Measurements from ENCODE around the gene GID8. TPM values are rescaled to one million over a fixed set of nuclear protein-coding genes. Genes with fewer than 3 reads are reported as not detected.

The GID8 gene
- total and polyA plus RNA-seq, 2 of the 13 experiments (the other 11 are each of a cell fraction or from before 2014, with no cell fraction given): 39.6 to 59.8 TPM

- TF ChIP-seq ZNF850 (CRISPR knock-in tag; conservative IDR thresholded peaks at IDR 0.05): 0 out of 2 replicates have a peak, but pooled peaks have one; percentile 53
- TF ChIP-seq PHF5A (CRISPR knock-in tag; IDR thresholded peaks at IDR 0.05; ENCODE audit: low read depth, unreplicated experiment): peak; percentile 98
- TF ChIP-seq SATB2 (CRISPR knock-in tag; IDR thresholded peaks at IDR 0.05): 0 out of 2 replicates have a peak, but pooled peaks have one; percentile 83
- no peak; the same call in 1 of the 2 replicates for TF ChIP-seq ZFP36L2 (CRISPR knock-in tag; IDR thresholded peaks at IDR 0.05)
- peak; percentile 99 for TF ChIP-seq ZBTB37 (CRISPR knock-in tag; IDR thresholded peaks at IDR 0.05)
- TF ChIP-seq NFAT5 (CRISPR knock-in tag; IDR thresholded peaks at IDR 0.05): 0 out of 2 replicates have a peak, but pooled peaks have one; percentile 21
- peak; percentile 100 for TF ChIP-seq FOXA3 (CRISPR knock-in tag; IDR thresholded peaks at IDR 0.05)
- peak; percentile 86; the same call in 1 of the 2 replicates for TF ChIP-seq RELA (CRISPR knock-in tag; IDR thresholded peaks at IDR 0.05)
- no peak for TF ChIP-seq ZNF230 (CRISPR knock-in tag; IDR thresholded peaks at IDR 0.05)
- peak; percentile 91 for TF ChIP-seq ZNF784 (CRISPR knock-in tag; IDR thresholded peaks at IDR 0.05; ENCODE audit: borderline replicate concordance)
- TF ChIP-seq GMEB2 (CRISPR knock-in tag; IDR thresholded peaks at IDR 0.05; ENCODE audit: low read depth): 0 out of 2 replicates have a peak, but pooled peaks have one; percentile 44
- TF ChIP-seq SALL1 (CRISPR knock-in tag; IDR thresholded peaks at IDR 0.05): peak; percentile 99
- peak; percentile 98 for TF ChIP-seq MAZ (IDR thresholded peaks at IDR 0.05; ENCODE audit: borderline replicate concordance, low read depth, low read length)
- peak; percentile 97 for TF ChIP-seq MAZ (CRISPR knock-in tag; IDR thresholded peaks at IDR 0.05; ENCODE audit: low read depth)
- peak; percentile 96 for TF ChIP-seq ZEB1 (IDR thresholded peaks at IDR 0.05; ENCODE audit: insufficient replicate concordance, low read depth)
These were observed 17.8 kb downstream of the GID8 start (continued) for GRCh38 chr20:62955519-62956386.
